Fibroblast of skin of abdomen (primary cell): Measurements from ENCODE around the gene NELFA.
"Not testable (repeated sequence)": the region's sequence is repeated elsewhere in the genome, so short reads cannot be mapped to it uniquely, and the experiment has no call there.

ENCODE experiments used
- DNase-seq: peaks from one replicate; pipeline ENCODE4 v3.0.0-alpha.2; 2013

The NELFA gene

GRCh38 chr4:2040391-2041238 is 31.8 kb upstream of the NELFA start:
- no peak for DNase-seq

GRCh38 chr4:2036866-2037265 is 28.1 kb upstream of the NELFA start:
- no peak for DNase-seq

DNA sequence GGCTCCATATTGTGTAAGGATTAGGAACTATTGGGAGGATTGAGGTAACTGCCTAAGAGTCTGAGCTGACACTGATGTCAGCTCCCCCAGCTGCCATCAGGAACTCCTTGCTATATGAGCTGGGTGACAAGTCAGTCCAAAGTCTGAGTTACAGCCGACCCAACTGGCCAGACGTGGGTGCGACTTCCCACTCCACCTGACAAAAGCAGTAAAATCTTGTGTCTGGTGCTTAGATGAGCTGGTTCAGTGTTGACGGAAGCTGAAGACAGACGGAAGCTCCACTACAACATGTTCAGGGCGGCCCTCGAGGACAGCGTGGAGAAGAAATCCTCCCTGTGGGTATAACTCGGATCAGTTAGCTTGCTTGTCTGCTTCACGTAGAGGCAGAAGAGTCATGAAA is 27.6 kb upstream of the NELFA start:
- DNase-seq = no peak

DNA sequence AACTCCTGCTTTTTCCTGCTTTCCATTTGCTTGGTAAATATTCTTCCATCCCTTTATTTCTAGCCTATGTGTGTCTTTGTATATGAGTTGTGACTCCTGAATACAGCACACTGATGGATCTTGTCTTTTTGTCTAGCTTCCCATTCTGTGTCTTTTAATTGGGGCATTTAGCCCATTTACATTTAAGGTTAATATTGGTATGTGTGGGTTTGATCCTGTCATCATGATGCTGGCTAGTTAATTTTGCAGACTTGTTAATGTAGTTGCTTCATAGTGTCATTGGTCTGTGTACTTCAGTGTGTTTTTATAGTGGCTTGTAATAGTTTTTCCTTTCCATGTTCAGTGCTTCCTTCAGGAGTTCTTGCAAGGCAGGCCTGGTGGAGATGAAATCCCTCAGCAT is 22.4 kb upstream of the NELFA start:
- not testable (repeated sequence) for DNase-seq

DNA sequence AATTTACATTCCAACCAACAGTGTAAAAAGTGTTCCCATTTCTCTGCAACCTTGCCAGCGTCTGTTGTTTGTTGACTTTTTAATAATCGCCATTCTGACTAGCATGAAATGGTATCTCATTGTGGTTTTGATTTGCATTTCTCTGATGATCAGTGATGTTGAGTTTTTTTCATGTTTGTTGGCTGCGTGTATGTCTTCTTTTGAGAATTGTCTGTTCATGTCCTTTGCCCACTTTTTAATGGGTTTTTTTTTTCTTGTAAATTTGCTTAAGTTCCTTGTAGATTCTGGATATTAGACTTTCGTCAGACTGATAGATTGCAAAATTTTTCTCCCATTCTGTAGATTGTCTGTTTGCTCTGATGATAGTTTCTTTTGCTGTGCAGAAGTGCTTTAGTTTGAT is 18.3 kb upstream of the NELFA start:
- DNase-seq = not testable (repeated sequence)

DNA sequence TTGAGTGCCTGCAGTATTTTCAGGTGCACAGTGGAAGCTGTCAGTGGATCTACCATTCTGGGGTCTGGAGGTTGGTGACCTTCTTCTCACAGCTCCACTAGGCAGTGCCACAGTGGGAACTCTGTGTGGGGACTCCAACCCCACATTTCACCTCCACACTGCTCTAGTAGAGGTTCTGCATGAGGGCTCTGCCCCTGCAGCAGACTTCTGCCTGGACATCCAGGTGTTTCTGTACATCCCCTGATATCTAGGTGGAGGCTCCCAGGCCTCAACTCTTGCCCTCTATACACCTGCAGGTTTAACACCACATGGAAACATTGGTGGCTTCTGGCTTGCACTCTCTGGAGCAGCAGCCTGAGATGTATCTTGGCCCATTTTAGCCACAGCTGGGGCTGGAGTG is 17.0 kb upstream of the NELFA start:
- DNase-seq = no peak

- no peak for DNase-seq
These were observed 15.9 kb upstream of the NELFA start for GRCh38 chr4:2024683-2025082.

- not testable (repeated sequence) for DNase-seq
These were observed 12.7 kb upstream of the NELFA start for GRCh38 chr4:2021358-2022018.

DNA sequence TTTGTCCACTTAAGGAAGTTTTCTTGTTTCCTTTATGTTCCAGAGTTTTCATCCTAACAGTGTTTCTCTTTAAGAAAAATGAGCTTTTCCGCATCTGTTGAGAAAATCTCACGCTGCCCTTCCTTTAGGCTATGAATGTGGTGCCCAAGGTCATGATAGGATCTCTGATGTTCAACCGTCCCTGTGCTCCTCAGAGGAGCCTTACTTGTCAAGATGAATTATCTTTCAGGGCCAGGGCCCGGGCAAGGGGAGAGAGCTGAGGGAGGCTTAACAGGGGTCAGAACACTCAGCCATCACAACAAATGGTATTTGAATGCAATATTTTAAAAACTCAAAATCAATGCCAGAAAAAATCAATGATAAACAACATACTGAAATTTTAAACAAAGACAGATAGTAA is 6.2 kb upstream of the NELFA start:
- no peak for DNase-seq

- DNase-seq = no peak
These were observed 2.8 kb upstream of the NELFA start for GRCh38 chr4:2011583-2011982.

GRCh38 chr4:2009651-2010233 is 968 bp upstream of the NELFA start:
- peak; percentile 29 for DNase-seq

- DNase-seq = no peak
These were observed 178 bp downstream of the NELFA start for GRCh38 chr4:2008671-2008920.

DNA sequence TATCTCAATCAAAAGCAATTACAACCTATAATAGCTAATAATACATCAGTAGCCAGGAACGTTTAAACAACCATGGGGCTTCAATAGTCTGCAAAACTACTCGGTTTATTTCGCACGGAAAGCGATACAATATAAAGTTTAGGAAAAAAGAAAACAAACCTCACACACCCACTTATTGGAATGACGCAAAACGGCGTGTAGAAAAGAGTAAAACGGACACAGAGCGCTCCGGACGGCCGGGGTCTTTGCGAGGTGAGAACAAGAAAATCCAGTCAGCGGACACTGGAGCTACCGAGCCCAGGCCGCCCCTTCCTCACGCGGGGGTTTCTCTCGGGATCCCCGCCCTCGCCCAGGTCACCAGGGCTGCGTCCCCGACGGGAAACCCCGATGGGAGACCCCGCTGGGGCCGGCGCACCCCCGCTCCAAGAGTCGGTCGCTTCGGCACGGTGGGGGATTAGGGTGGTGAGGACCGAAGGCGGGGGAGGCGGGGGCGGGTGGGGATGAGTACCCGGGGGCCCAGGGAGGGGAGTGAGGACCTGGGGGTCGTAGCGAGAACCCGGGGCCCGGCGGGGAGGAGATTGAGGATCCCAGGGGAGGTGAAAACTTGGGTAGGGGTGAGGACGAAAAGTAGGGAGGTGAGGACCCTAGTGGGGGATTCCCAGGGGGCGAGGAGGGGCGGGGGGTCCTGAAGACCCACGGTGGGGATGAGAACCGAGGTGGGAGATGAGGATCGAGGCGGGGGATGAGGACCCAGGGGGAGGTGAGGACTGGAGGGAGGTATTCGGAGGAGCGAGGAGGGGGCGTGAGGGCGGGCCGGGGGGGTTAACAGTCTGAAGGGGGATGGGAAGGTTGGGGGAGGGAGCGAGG is 737 bp downstream of the NELFA start:
- DNase-seq = no peak

DNA sequence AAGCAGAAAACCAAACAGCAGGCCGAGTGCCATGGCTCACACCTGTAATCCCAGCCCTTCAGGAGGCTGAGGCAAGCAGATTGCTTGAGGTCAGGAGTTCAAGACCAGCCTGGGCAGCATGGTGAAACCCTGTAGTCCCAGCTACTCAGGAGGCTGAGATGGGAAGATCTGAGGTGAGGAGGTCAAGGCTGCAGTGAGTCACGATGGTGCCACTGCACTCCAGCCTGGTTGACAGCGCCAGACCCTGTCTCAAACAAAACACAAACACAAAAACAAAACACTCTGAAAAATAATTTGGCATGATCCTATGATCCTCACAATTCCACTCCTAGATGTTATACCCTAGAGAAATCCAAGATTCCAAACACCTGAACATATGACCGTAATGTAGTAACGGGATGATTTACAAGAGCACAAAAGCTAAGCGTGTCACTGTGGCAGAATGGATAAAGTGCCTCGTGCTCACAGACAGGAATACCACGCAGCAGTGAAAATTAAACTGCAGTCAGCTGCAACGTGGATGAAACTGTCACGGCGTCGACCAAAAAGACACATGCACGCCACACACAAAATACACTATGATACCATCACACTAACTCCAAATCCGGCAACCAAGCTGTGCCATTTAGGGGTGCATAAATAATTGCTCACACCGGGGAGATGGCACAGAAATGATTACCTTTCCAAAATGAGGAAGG is 1.7 kb downstream of the NELFA start:
- DNase-seq = no peak

GRCh38 chr4:2006367-2006766 is 2.4 kb downstream of the NELFA start:
- no peak for DNase-seq

DNA sequence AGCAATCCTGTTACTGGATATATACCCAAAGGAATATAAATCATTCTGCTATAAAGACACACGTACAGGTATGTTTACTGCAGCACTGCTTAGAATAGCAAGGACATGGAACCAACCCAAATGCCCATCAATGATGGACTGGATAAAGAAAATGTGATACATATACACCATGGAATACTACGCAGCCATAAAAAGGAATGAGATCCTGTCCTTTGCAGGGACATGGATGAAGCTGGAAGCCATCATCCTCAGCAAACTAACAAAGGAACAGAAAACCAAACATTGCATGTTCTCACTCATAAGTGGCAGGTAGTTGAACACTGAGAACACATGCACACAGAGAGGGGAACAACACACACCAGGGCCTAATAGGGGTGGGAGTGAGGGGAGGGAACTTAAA is 5.4 kb downstream of the NELFA start:
- not testable (repeated sequence) for DNase-seq

DNA sequence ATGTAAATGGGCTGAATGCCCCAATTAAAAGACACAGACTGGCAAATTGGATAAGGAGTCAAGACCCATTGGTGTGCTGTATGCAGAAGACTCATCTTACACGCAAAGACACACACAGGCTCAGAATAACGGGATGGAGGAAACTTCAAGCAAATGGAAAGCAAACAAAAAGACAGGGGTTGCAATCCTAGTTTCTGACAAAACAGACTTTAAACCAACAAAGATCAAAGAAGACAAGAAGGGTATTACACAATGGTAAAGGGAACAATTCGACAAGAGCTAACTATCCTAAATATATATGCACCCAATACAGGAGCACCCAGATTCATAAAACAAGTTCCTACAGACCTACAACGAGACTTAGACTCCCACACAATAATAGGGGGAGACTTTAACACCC is 9.5 kb downstream of the NELFA start:
- DNase-seq = not testable (repeated sequence)

- no peak for DNase-seq
These were observed 10.5 kb downstream of the NELFA start for GRCh38 chr4:1998296-1998695.

- no peak for DNase-seq
These were observed 11.1 kb downstream of the NELFA start for GRCh38 chr4:1997712-1998111.

DNA sequence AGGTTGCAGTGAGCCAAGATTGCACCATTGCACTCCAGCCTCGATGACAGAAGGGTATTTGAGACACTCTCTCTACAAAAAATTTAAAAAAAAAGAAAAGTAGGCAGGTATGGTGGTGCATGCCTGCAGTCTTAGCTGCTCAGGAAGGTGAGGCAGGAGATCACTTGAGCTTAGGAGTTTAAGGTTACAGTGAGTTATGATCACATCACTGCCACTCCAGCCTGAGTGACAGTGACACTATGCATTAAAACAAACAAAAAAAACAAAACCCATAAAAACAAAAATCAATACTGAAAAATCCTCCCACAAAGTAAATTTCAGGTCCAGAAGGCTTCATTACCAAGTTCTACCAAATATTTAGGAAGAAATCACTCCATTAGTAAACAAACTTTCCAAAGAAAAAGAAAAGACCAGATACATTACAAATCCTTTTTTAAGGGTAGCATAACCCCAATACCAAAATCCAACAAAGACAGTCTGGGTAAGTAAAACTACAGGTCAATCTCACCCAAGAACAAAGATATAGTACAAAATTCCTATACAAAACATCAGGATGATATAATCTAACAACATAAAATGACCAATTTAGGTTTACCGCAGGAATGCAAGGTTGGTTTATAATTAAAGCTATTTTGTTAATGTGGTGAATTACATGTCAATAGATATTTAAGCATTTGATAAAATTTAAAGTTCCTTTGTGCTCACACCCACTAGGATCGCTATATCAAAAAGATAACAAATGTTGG is 11.7 kb downstream of the NELFA start:
- no peak for DNase-seq

DNA sequence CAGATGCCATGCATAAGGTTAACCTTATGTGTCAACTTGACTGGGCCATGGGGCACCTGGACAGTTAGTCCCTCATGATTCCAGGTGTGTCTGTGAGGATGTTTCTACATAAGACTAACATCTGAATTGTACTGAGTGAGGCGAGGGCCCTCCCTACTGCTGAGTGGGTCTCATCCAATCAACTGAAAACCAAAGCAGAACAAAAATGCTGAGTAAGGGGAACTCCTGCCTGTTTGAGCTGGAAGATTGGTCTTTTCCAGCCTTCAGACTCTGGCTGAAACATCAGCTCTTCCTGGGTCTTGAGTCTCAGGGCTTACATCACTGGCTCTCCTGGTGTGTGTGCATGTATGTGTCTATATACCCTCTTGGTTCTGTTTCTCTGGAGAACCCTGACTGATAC is 13.8 kb downstream of the NELFA start:
- no peak for DNase-seq
